IPS-NIHi11 (cell line): ENCODE measurements around the gene PRKCA.
"Not testable (repeated sequence)": the region's sequence is repeated elsewhere in the genome, so short reads cannot be mapped to it uniquely, and the experiment has no call there.

ENCODE experiments used
- DNase-seq: peaks from one replicate; pipeline ENCODE4 v3.0.0; 2012; ENCODE audit warnings: mixed read lengths, low spot score

The PRKCA gene

DNA sequence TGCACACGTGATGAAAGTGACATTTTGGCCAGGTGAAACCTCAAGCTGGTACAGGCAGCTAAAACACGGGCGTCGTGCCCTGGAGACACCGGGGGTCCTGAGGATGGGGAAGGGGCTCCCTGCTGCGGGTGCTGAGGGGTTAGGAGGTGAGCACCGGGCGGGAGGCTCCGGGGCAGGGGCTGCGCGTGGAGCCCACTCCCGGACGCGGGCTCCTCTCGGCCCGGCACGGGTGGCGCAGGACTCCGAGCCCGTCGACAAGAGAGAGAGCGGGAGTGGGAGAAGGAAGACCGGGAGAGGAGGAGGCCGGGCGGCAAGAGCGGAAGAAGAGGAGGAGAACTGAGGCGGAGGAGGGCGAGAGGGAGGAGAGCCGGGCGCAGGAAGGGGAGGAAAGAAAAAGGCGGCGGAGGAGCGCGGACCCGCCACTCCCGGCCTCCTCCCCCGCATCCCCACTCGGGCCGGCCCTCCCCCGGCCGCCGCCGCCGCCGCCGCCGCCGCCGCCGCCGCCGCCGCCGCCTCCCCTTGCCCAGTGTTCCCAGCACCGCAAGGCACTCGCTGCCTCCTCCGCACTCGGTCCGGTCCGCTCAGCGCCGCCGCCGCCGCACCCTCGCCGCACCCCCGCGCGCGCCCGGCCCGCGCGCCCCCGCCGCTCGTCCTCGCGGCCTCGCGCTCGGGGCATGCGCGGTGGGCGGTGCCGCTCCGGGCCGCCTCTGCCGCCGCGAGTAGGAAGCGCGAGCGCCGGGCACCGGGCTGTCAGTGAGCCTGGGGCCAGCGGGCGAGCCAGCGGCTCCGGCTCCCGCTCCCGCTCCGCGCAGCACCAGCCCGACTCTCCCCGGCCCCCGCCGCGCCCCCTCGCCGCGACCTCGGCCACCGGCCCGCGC is at the start of gene PRKCA:
Gene PRKCA (plus strand): TSS at position 750 of the 878 bp plus-strand sequence.
- peak; percentile 84 for DNase-seq

DNA sequence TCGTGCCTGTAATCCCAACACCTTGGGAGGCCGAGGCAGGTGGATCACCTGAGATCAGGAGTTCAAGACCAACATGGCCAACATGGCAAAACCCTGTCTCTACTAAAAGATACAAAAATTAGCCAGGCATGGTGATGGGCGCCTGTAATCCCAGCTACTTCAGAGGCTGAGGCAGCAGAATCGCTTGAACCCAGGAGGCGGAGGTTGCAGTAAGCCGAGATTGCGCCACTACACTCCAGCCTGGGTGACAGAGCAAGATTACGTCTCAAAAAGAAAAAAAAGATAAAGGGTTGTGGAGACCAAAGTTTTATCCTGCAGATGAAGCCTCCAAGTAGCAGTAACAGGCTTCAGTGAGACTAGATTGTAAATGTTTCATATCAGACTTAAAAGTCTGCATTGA is 49.0 kb upstream of the PRKCA start:
- DNase-seq, result not testable (repeated sequence)

DNA sequence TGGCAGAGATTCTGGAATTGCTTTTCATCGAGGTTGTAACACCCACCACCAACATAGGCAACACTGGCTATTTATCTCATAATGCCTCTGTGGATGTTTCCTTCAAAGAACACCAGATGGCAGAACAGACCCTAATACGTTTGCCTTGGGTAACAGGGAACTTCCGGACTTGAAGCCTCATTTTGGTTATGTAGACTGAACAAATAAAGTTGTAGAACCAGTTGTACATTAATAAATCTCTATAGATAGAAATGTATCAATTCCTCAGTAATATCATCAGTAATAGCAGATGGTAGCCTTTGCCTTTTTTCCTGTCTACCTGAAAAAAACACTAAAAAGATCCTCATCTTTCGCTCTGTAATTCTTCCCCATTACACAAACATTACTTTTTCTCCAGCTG is 47.3 kb upstream of the PRKCA start:
- peak; percentile 55 for DNase-seq

DNA sequence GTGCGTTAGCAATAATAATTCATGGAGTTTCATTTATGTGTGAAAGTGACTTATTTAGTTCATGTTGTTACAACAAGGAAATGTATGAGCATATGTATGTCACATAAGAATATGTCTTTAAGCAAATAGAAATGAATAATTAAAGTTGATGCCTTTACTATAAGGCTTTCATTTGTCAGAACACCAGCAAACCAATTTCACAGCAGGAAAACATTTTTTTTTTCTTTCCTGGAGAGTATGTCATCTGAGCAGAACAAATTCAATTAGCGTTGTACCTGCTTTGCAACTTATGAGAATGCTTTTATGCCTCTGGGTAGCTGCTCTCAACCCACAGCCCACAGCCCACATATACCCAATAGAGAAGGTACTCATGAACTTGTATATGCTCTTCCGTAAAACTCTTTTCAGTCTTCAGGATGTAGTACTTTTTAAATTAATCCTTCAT is 46.9 kb upstream of the PRKCA start:
- DNase-seq, result no peak

DNA sequence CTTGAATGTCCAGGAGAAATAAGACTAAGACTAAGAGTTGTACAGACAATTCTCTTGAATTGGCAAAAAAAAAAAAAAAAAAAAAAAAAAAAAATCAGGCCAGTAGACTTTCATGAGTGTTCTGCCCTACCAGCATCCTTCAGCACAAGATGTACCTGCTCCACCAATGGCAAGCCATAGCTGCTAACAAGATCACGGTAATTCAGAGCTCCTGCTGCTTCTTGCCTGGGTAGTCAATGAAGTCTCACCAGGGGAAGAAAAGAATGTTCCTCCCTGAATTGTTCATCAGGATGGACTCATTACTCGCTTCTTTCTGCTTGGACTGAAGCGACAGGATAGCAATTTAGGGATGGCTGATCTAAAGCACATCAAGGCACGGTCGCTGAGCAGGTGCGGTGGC is 42.1 kb upstream of the PRKCA start:
- DNase-seq, result no peak

DNA sequence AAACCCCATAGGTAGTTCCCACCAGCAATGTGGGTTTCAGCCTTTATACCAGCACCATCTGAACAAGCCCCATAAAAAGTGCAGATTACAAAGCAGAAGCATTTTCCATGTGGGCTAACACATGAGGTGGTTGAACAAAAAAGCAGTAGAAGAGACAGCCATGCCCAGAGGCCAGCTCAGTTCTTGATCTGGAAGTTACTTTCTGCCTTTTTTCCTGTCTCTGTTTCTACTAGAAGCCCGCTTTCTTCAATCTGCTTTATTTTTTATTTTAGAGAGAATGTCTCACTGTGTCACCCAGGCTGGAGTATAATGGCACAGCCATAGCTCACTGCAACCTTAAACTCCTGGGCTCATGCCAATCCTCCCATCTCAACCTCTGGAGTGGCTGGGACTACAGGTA is 41.7 kb upstream of the PRKCA start:
- no peak for DNase-seq

DNA sequence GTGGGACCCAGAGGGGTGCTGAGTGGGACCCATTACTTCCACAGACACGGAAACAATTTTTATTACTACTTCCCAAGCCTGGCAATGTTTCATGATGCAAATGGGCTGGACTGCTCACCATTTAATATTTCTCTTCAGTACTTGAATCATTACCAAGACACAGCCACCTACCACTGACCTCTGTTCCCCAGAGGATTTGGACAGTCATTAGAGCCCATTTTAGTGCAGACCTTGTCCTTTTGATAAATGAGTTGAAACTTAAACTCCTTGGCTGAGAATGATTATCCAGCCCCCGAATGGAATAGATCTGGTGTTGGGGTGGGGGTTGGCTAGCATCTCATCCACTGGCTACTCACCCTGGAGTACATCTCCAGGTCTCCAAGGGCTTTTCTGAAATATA is 39.6 kb upstream of the PRKCA start:
- no peak for DNase-seq

DNA sequence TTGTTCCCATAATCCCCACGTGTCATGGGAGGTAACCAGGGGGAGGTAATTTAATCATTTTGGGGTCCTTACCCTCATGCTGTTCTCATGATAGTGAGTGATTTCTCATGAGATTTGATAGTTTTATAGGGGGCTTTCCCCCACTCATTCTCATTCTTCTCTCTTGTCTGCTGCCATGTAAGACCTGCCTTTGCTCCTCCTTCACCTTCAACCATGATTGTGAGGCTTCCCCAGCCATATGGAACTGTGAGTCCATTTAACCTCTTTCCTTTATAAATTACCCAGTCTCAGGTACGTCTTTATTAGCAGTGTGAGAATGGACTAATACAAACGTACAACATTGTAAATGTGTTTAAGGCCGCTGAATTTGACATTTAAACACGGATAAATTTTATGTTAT is 37.7 kb upstream of the PRKCA start:
- no peak for DNase-seq

DNA sequence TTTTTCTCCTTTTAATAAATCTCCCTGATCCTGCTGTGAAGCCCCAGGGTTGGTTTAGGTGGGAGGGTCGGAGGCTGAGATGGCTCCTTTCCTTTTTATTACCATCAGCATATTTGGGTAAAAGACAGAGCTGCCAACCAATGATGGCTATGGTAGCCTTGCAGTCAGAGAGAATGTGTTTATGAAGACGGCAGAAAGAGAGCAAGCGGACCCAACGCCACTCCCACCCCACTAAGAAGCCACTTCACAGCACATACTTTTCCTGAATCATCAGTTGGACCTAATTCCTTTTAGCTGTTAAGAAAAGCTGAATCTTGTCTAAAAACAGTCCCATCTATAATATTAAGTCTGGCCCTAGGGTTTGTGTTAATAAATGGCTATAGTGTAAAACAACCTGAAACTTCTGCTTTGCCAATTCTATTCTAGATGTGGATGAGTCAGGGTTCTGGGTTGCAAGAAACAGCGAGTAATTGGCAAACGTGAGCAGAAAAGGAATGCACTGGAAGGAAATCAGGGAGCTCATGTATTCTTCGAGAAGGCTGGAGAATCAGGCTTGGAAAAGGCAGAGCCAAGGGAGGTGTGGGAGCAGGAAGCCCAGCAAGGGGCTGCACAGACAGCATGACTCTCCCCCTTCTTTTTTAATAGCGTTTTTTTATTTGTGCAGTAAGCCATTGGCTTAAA is 34.0 kb upstream of the PRKCA start:
- no peak for DNase-seq

DNA sequence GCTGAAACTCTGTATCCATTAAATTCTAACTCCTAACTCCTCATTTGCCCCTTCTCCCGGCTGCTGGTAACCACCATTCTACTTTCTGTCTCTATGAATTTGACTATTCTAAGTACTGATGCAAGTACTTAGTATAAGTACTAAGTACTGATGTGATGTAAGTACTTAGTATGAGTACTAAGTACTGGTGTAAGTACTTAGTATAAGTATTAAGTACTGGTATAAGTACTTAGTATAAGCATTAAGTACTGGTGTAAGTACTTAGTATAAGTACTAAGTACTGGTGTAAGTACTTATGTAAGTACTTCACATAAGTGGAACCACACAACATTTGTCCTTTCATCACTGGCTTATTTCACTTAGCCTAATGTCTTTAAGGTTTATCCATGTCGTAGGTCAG is 32.3 kb upstream of the PRKCA start:
- no peak for DNase-seq

DNA sequence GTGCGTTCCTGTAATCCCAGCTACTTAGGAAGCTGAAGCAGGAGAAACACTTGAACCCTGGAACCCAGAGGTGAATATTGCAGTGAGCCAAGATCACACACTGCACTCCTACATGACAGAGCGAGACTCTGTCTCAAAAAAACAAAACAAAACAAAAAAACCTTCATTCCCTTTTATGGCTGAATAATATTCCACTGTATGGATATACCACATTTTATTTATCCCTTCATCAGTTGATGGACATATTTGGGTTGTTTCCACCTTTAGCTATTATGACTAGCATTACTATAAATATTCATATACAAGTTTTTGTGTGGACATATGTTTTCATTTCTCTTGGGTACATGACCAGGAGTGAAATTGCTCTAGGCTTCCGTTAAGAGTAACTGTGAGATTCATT is 30.9 kb upstream of the PRKCA start:
- DNase-seq, result no peak

DNA sequence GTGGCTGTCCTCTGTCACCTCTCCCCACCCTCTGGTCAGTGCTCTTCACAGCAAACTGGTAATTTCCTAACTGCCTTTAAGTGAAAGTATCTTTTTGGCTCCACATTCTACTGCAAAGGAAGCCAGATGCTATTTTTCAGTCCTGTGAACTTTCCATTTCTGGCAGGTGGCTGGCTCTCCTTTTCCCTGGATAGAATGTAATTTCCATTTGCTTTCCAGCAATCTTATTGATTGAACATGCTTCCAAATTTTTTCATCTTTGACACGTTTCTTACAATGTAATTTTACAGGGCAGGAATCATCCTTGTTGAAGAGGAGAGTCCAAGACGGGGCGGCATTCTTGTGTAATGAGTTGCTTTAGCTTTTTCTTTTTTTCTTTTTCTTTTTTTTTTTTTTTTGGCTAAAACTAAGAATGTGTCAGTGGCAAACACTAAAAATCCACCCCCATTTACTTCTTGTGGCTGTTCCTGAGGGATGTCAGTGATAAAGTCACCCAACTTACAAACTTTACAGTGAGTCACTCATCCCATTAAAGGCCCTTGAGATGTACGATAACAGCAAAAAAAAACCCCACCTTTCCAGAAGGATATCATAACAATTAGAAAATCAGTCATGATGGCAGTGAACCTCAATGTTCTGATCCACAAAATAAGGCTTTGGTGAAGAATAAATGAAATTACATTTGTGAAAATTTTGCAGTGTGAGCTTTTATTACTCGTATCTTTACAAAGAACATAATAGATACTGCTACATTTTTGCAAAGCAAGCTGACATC is 29.4 kb upstream of the PRKCA start:
- no peak for DNase-seq

DNA sequence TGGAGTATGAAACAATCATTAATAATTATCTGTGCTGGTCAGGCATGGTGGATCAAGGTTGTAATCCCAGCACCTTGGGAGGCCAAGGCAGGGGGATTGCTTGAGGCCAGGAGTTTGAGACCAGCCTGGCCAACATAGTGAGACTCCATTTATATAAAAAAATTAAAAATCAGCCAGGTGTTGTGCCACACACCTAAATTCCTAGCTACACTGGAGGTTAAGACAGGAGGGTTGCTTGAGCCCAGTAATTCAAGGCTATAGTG is 28.9 kb upstream of the PRKCA start:
- no peak for DNase-seq

DNA sequence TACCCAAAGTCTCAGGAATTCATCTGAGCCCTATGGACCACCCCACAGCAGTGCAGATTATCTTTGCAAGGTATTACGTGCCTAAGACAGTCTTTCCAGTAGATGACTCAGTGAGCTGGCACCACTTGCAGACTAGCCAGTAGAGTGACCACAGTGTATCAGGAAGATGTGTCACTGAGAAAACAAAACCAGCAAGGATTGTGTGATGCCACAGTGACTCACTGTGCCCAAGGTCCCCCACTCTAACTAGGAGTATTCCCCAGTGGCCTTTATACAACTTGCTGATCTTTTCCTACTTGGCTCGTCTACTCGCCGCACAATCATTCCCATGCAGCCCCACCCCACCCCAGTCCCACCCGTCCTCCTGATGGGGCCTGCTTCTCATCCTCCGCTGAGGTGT is 26.8 kb upstream of the PRKCA start:
- DNase-seq, result no peak

DNA sequence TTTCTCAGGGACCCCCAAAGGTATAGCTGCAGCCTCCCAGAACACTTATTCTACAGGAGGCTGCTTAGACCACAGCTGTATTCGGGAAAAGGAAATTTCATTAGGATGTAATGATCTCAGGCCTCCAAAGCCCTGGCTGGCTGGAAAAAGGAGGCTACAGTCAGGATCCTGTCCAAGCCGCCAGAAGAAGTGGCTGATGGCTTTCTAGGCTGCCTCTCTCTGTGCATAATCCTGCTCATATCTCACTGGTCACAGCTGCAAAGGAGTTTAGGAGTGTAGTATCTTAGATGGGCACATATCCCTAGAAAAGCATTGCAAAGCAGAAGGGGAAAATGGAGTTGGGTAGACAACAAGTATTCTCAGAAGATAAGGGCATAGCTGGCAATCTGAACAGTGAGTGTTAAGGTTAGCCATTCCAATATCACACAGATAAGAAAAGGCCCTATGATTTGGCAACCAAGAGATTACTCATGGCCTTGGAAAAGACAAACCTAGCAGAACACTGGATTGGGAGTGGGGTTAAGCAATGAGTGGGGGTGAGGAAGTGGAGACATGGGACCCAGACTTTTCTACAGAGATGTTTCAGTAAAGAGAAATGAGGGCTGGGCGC is 26.0 kb upstream of the PRKCA start:
- DNase-seq, result no peak

DNA sequence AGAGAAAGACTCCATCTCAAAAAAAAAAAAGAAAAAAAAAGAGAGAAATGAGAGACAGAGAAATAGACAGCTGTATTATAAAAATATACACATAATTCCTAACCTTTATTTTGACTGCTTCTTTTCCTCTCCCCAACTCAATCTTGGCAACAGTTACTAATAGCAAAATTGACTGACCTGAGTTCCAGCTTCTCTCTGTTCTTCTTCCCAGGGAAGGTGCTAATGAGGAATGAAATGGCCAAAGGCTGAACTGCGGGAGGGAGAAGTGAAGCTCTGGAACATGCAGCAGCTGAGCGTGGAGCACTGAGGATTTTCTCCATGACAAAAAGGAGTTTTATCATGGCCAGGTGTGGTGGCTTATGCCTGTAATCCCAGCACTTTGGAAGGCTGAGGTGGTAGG is 25.2 kb upstream of the PRKCA start:
- no peak for DNase-seq

DNA sequence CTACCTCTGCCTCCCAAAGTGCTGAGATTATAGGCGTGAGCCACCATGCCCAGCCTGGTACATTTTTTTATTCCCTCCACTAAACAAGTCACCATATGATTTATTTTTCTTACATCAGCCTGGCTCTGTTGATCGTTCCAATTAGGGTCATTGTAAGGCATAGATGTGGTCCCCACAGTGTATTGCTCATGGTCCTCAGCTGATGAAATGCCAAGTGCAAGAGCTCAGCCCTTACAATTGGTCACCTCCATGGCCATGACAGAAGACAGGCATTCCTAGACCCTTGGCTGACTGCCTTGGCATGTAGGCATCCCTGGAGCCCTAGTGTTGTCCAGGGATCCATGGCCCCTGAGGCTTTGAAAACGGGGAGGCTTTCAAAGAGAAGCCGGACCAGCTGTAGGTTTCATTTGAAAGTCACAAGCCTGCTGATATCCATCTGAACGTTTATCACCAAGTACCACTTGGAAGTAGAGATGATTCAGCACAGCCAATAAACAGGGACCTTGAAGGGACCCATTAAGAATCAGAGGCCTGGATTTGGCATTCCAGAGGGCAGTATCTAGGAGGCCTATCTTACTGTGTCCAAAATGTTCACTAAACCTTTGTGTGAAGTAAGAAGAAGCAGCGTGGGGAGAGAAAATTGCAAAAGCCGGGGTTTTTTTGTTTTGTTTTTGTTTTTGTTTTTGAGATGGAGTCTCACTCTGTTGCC is 20.6 kb upstream of the PRKCA start:
- DNase-seq, result no peak

DNA sequence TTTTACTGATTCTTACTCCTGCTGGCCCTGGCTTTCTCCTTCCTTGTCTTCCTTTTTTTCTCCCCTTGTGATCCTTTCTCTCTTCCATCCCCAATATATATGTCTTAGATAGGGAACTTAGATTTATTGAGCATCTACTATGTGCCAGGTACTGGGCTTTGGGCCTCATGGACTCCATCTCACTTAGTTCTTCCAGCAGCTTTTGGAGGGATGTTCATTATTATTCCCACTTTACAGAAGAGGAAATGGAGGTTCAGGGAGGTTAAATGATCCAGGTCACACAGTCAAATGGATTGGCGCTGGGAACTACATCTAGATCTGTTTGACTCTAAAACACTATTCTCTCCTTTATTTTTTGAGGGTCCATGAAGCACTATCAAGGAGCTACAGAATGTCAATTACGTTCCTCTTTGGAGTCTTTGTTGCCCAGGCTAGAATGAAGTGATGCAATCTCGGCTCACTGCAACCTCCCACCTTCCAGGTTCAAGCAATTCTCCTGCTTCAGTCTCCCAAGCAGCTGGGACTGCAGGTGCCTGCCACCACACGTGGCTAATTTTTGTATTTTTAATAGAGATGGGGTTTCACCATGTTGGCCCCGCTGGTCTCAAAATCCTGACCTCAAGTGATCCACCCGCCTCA is 19.0 kb upstream of the PRKCA start:
- DNase-seq, result no peak

DNA sequence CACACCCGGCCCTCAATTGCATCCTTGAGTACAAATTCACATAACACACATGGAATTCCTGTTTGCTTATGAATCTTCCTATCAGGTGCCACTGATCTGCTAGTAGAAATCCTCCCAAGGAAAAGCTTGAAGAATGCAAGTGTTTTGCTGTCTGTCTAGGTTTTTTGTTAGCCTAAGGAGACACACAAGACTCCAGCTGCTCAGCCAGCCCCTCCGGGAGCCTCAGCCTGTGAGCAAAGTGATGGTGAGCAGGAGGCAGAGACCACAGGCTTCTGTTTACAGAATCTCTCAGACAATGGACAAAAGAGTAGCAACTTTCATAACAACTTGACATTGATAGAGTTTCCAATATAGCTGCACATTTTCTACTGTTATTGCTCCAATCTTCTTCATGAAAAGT is 18.4 kb upstream of the PRKCA start:
- DNase-seq, result no peak

DNA sequence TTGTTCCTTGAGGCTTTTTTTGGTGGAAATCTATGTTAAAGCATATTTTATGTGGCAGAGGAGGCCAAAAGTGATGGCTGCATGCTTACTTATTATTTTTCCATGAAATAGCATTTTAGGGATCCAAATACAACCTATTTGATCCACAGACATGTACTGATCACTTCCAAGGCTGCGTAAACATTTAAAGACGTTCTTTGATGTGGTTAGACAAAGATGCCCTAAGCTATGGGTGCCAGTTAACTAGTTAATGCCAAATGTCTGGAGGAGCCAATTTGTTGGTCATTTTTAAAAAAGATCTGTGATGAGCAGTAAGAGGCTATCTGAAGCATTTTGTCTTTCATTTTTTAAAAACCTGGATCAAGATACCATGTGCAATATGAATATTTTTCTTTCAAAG is 17.3 kb upstream of the PRKCA start:
- no peak for DNase-seq

DNA sequence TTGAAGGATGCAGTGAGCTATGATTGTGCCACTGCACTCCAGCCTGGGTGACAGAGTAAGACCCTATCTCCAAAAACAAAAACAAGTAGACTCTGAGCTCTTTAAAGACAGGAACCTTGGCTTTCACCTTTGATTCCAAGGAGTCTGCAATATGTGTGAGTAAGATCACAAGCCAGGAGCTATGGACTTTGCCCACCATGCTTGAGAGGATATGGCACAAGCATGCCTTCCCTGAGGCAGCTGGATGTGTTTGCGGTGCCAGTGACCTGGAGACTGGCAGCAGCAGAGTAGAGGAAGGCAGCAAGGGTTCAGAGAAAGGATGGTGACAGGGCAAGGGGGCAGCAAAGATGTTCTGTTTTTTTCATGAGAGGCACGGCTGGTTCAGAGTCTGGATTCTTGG is 14.5 kb upstream of the PRKCA start:
- DNase-seq, result no peak
